Mammary epithelial cell (primary cell): ENCODE measurements around the gene CAT.

ENCODE experiments used
- EZH2 ChIP-seq: IDR thresholded peaks from 2 replicates; pipeline ENCODE4 v1.6.1; 2012; ENCODE audit warnings: low read length, inconsistent platforms, borderline replicate concordance
- TF ChIP-seq, protein P1 (sequence below), 2 donors: IDR thresholded peaks in 1 of 2; conservative IDR thresholded peaks in 1 of 2; 2 replicates each; pipeline ENCODE4 v1.5.1; 2011 to 2012; ENCODE audit warnings: inconsistent platforms in 2 of 2, low read length in 2 of 2, mild to moderate bottlenecking in 2 of 2, control low read depth in 1 of 2, low read depth in 1 of 2; ENCODE audit not compliant: insufficient read depth in 1 of 2; ENCODE audit errors: extremely low read depth in 1 of 2

DNA sequence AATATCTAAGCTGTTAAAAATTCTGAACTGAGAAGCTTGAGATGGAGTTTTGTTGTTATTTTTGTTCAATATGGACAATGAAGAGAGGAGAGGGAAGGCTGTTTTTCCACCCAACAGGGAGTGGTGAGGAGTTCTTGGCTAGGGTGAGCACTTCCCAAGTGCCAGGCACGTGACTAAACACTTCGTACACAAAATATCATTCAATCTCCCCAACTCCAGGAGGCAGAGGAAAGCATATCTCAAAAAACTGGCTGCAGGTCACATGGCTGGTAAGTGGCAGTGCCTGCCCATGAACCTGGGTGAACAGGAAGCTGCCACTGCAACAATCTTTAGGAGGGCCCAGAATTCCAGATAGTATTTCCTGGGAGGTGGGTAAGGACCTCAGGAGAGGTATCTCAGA lies 63.2 kb downstream of the CAT start:
- TF ChIP-seq, protein P1, sequence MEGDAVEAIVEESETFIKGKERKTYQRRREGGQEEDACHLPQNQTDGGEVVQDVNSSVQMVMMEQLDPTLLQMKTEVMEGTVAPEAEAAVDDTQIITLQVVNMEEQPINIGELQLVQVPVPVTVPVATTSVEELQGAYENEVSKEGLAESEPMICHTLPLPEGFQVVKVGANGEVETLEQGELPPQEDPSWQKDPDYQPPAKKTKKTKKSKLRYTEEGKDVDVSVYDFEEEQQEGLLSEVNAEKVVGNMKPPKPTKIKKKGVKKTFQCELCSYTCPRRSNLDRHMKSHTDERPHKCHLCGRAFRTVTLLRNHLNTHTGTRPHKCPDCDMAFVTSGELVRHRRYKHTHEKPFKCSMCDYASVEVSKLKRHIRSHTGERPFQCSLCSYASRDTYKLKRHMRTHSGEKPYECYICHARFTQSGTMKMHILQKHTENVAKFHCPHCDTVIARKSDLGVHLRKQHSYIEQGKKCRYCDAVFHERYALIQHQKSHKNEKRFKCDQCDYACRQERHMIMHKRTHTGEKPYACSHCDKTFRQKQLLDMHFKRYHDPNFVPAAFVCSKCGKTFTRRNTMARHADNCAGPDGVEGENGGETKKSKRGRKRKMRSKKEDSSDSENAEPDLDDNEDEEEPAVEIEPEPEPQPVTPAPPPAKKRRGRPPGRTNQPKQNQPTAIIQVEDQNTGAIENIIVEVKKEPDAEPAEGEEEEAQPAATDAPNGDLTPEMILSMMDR (conservative IDR thresholded peaks at IDR 0.05 in 1 of 2, IDR thresholded peaks at IDR 0.05 in 1 of 2; ENCODE audit: extremely low read depth in 1 of 2, insufficient read depth in 1 of 2, low read depth in 1 of 2, low read length in 2 of 2): no peak
- TF ChIP-seq EZH2: no peak
